Nucleus accumbens (tissue), 56 donors: ENCODE data around the gene PRPSAP1.

Experiments used
- DNase-seq, 56 donors: peaks; one replicate each; lab custom pipeline; 2025; lab: John Stamatoyannopoulos, UW

The PRPSAP1 gene

GRCh38 chr17:76281573-76282371, 71.9 kb downstream of the PRPSAP1 start:
- no peak for DNase-seq

- DNase-seq, result no peak
Observed at GRCh38 chr17:76280650-76281049, 73.1 kb downstream of the PRPSAP1 start.

GRCh38 chr17:76279742-76280287, 73.9 kb downstream of the PRPSAP1 start:
- no peak for DNase-seq

- peak in 53 of 56 donors; percentile 9 to 96 (median 70) for DNase-seq
Observed at GRCh38 chr17:76278952-76279741, 74.6 kb downstream of the PRPSAP1 start.

GRCh38 chr17:76278268-76278908, 75.3 kb downstream of the PRPSAP1 start:
- no peak for DNase-seq

GRCh38 chr17:76277300-76278267, 76.1 kb downstream of the PRPSAP1 start:
- no peak for DNase-seq

GRCh38 chr17:76276461-76277299, 77.0 kb downstream of the PRPSAP1 start:
- no peak for DNase-seq

GRCh38 chr17:76276069-76276431, 77.7 kb downstream of the PRPSAP1 start:
- DNase-seq, result no peak

GRCh38 chr17:76275382-76276068, 78.2 kb downstream of the PRPSAP1 start:
- DNase-seq, result no peak

- DNase-seq, result no peak
Observed at GRCh38 chr17:76274112-76274956, 79.4 kb downstream of the PRPSAP1 start.

GRCh38 chr17:76273445-76274111, 80.1 kb downstream of the PRPSAP1 start:
- no peak for DNase-seq

GRCh38 chr17:76272541-76273444, 80.9 kb downstream of the PRPSAP1 start:
- no peak for DNase-seq

GRCh38 chr17:76271669-76272540, 81.8 kb downstream of the PRPSAP1 start:
- no peak for DNase-seq

- no peak for DNase-seq
Observed at GRCh38 chr17:76270770-76271668, 82.7 kb downstream of the PRPSAP1 start.
